ENCODE data around the gene ERCC8.

Gene ERCC8

GRCh38 chr5:60830581-60831127, 114.2 kb downstream of the ERCC8 start:
- DNase-seq, result no peak

DNA sequence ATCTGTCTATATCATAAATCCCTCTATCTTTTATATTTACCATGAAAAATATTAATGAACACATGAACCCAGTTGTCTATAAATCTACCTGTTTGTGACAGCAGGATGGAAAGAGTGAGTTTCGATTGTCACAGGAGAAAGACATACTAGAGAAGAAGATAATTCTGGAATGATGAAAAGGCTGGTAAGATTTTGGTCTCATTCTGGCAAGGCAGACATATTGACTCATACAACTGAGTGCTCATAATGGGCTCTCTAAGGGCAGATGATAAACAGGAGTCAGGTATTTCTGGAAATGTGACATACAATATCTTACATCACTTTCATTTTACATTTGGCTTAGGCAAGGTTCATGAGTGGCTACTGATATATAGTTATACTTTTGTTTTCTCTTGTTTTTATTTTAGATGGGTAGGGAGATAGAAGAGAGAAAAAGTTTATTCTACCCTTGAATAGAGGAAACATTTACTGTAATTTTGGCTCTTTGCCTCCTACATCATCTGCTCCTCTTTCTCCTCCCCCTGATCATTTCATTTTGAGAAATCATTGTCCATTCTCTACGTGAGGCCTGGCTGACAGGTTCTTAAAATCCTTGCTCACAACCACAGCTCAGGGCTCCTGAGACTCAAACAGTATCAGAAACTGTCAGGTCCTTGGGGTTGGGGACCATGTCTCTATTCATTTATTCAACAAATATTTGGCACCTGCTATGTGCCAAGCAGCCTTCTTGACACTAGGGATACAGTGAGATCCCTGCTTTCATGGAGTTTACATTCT, 115.2 kb downstream of the ERCC8 start:
- DNase-seq, result no peak

DNA sequence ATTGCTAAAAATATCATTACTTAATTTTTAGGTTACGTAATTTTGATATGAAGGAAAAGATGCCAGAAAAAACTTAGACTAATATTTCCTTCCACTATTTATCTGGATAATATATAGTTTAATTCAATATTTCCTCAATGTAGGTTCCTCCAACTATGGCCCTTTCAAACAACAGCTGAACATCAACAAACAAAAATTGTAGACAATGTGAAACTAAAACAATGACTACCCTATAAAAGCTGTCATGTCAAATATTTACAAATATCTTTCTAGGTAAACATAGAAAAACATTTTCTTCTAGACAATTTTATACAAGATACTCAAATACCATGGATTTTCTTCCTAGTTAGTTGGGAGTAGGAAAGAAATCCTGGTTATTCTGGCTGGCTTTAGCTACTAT, 117.7 kb downstream of the ERCC8 start:
- DNase-seq, result no peak

- DNase-seq, result no peak
These were observed 118.2 kb downstream of the ERCC8 start for GRCh38 chr5:60826653-60827052.
